Sciatic nerve (tissue), 2 donors: ENCODE data around the gene SNX6. TPM values are rescaled to one million over a fixed set of nuclear protein-coding genes. Genes with fewer than 3 reads are reported as not detected.
"Not testable (repeated sequence)": the region's sequence is repeated elsewhere in the genome, so short reads cannot be mapped to it uniquely, and the experiment has no call there.

Experiments
- ATAC-seq: fragments of 200-7000 bp; cut with Tn5 transposase; one replicate; pipeline ENCODE4 v1.9.1; 2020; ENCODE audit warnings: mild to moderate bottlenecking, moderate library complexity
- DNase-seq: peaks from one replicate; pipeline ENCODE4 v3.0.0-alpha.2; 2020; ENCODE audit warnings: low spot score
- intact Hi-C: fragments of 100-400 bp; cut with DNase I; formaldehyde crosslinking; loops from one replicate; pipeline ENCODE4 v1.14.2; 2022
- total RNA-seq: library from RNA; stranded (reverse); fragmentation: NEBNext Ultra II Directional; extraction: Animal tissue kit (Norgen Biotek cat#: 25700); gene quantifications from one replicate; pipeline ENCODE4 v1.2.1, GENCODE V29; 2021
- donor health status: DM: no; HTN: no; CAD: no.
- donor health status: DM: no; HTN: no; CAD: no.

SNX6 gene
- total RNA-seq, 1 donor from 2014 or later = 101 TPM

- ATAC-seq (no peak), DNase-seq (no peak)
- intact Hi-C loops = no loop called here
Observed at GRCh38 chr14:34643361-34643760, 13.4 kb upstream of the SNX6 start.

DNA sequence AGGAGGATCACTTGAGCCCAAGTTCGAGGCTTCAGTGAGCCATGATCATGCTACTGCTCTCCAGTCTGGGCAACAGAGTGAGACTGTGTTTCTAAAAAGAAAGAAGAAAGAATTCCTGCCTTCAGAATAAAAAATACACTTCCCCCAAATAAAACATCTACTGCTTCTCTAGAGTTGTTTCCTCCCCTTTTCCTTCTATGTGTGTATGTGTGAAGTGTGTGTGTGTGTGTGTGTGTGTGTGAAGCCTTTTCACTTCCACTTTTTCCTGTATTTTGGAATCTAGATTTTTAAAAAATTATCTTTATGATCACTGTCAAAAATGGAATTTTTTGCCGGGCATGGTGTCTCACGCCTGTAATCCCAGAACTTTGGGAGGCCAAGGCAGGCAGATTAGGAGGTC lies 12.6 kb upstream of the SNX6 start:
- DNase-seq = no peak
- peak; percentile 52 for ATAC-seq
- intact Hi-C loops = no loop called here

- ATAC-seq (no peak), DNase-seq (no peak)
- intact Hi-C loops = no loop called here
Observed at GRCh38 chr14:34640826-34641225, 10.9 kb upstream of the SNX6 start.

GRCh38 chr14:34634360-34634771 lies 4.4 kb upstream of the SNX6 start:
- intact Hi-C loops, ATAC-seq, DNase-seq: not testable (repeated sequence)

GRCh38 chr14:34633742-34634141 lies 3.8 kb upstream of the SNX6 start:
- ATAC-seq (no peak), DNase-seq (no peak)
- intact Hi-C loops = no loop called here

GRCh38 chr14:34632411-34632978 lies 2.5 kb upstream of the SNX6 start:
- no peak for ATAC-seq
- intact Hi-C loops = no loop called here
- no peak for DNase-seq

DNA sequence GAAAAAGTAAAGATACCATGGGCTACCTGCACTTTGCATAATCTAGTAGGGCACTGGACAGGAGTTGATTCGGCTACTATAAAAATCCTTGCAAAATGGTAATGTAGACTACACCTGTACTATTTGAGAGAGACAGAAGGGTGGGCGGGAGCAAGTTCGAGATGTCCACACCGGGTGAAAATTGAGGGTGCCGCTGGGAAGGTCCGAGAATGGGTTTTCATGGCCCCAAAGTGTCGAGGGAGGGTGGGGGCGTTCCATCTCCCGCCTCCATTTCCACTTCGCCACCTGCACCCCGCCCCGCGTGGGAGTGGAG lies 648 bp downstream of the SNX6 start:
- intact Hi-C loops = no loop called here
- ATAC-seq (no peak), DNase-seq (no peak)

DNA sequence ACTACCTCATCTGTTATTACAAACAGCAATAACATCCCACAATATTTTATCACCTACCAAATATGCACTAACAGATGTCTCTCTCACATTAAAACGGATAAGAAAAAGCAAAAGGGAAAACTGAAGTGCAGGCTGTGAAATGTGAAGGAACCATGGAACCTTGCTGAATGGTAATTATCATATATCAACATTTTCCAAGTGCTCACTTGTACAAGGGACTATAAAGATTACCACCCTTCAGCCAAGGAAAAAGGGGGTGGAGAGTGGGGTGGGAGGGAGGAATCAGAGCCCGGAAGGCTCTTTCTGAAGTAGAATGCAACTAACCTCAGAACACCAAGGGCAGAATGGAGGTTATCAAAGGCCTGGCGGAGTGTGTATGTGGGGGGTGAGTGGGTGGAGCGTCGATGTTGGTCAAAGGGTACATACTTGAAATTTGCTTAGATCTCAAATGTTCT lies 1.2 kb downstream of the SNX6 start:
- no peak for DNase-seq
- intact Hi-C loops = no loop called here
- ATAC-seq = peak; percentile 9

DNA sequence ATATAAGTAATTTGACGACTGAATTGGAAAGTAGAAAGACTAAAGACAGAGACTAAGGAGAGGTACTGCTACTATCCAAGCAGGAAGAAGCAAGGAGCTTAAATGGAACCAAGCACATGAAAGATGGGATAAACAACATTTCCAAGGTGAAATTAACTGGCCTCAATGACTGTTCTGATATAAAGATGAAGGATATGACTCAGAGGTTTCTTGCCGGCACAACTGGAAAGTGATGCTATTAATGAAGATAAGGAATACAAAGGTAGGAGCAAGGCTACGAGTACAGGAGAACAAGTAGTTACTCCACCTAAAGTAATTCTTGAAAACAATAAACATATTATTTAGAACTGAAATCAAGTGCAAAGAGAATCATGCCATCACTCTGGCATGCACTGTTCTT lies 6.4 kb downstream of the SNX6 start:
- ATAC-seq = no peak

GRCh38 chr14:34620839-34621238 lies 9.1 kb downstream of the SNX6 start:
- intact Hi-C loops = no loop called here
- ATAC-seq (no peak), DNase-seq (no peak)

More for the DNA sequence above, 6.4 kb downstream of the SNX6 start:
- intact Hi-C loops = no loop called here
- no peak for DNase-seq

DNA sequence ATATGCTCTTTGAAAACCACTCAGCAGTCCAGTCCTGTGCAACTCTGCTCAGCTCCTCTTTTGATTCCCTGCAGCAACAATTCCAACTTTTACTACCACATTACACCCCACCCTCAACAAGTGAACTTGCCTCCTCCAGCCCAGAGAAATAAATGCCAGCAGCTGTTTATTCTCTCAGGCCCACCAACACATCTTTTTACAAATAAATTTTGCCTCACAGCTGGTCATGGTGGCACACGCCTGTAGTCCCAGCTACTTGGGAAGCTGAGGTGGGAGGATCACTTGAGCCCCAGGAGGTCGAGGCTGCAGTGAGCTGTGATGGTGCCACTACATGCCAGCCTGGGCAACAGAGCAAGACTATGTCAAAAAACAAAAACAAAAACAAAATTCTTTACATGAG lies 9.8 kb downstream of the SNX6 start:
- ATAC-seq (no peak), DNase-seq (no peak)
- intact Hi-C loops = no loop called here

DNA sequence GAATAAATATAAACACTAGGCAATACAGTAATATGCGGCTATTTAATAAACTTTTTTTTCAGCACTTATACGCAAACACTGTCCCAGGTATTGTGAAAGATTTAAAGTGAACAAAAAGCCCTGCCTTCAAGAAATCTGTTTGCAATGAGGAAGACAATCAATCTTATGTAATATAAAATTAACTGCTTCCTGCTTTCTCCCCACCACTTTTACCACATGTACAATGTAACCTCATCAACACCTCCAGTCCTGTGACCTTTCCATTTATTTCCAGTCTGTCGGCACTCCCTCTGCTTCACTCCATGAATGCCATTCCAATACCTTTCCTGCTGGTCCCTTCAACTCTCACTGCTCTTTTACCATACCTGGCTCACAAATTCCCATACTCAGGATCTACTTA lies 10.5 kb downstream of the SNX6 start:
- no peak for DNase-seq
- no peak for ATAC-seq
- intact Hi-C loops = no loop called here

- intact Hi-C loops = no loop called here
- ATAC-seq = no peak
- no peak for DNase-seq
Observed at GRCh38 chr14:34616360-34616759, 13.6 kb downstream of the SNX6 start.

DNA sequence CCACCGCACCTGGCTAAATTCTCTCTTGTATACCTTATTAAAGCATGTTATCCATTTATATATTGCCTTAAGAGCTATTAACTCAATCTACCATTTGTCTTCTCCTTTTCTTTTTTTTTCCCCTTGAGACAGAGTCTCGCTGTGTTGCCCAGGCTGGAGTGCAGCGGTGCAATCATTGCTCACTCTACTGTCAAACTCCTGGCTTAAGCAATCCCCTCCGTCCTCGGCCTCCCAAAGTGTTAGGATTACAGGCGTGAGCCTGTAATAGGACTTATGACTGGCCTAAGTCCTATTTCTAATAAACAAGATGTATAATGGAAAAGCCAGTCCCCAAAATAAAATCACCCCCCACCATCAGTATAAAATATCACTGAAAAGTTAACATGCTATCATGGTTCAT lies 14.4 kb downstream of the SNX6 start:
- ATAC-seq (no peak), DNase-seq (no peak)
- intact Hi-C loops = no loop called here

DNA sequence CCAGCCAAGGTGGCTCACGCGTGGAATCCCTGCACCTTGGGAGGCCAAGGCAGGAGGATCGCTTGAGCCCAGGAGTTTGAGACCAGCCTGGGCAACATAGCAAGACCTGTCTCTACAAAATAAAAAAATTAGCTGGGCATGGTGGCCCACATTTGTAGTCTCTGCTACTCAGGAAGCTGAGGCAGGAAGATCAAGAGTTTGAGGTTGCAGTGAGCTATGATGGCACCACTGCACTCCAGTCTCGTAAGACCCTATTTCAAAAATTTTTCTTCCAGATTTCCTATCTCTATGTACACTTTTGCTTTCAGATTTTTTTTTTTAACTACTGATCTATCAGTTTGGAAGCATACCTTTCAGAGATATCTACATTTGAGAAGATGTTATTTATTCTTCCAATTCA lies 15.3 kb downstream of the SNX6 start:
- DNase-seq (no peak), ATAC-seq (no peak)
- intact Hi-C loops = no loop called here

DNA sequence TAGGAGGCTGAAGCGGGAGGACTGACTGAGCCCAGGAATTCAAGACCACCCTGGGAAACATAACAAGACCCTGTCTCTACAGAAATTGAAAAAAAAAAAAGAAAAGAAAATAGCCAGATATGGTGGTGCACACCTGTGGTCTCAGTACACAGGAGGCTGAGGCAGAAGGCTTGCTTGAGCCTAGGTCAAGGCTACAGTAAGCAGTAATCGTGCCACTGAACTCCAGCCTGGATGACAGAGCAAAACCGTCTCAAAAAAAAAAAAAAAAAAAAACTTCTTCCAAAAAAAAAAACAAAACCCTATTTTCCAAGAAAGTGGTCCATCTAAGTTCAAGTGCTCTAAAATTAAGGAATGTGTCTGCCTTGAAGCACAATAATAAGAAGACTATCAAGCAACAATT lies 19.8 kb downstream of the SNX6 start:
- intact Hi-C loops = no loop called here
- no peak for DNase-seq
- no peak for ATAC-seq

- intact Hi-C loops = no loop called here
- no peak for ATAC-seq
Observed at GRCh38 chr14:34605461-34605860, 24.5 kb downstream of the SNX6 start.

DNA sequence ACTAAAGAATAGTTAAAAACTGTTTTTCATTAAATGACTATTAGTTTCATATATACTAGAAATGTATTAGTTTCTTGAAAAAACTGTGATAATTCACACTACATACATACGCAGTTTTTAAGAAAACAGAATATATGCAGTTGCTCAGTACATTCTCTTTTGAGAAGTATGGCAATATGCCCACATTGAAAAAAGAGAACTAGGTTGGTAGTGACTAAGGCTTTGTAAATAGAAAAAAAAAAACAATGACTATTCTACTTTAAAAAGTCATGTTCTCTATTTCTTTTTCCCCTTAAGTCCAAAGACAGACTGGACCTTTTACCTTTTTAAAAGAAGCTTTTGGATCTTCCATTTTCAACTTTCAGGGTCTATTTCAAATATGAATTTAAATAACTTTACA lies 25.0 kb downstream of the SNX6 start:
- DNase-seq = no peak
- no peak for ATAC-seq
- intact Hi-C loops = no loop called here

More at GRCh38 chr14:34605461-34605860, 24.5 kb downstream of the SNX6 start:
- no peak for DNase-seq

DNA sequence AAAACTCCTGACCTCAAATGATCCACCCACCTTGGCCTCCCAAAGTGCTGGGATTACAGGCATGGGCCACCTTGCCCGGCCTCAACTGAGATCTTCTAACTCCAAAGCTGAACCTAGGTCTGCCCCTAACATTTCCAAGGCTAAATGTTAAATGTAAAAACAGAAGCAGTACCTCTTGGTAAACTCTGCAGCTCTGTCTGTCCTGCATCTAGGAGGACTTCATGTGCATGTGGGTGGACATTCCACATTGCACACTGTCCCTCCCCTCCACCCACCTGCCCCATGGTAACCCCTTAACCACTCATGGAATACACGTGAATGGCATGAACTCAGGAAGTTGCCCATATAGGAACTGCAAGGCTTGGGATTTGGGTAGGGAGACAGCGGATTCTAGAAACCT lies 33.1 kb downstream of the SNX6 start:
- intact Hi-C loops = no loop called here
- ATAC-seq (no peak), DNase-seq (peak; percentile 8)

GRCh38 chr14:34593740-34594375 lies 36.1 kb downstream of the SNX6 start:
- ATAC-seq (peak; percentile 93), DNase-seq (peak; percentile 74)
- intact Hi-C loops = no loop called here

GRCh38 chr14:34592623-34593022 lies 37.3 kb downstream of the SNX6 start:
- ATAC-seq = no peak
- intact Hi-C loops = no loop called here
- peak; percentile 28 for DNase-seq
